H9 (cell line): ENCODE results near the gene ADGRL3. TPM values are rescaled to one million over a fixed set of nuclear protein-coding genes. Genes with fewer than 3 reads are reported as not detected.

ENCODE experiments used
- DNase-seq: peaks from one replicate; pipeline ENCODE4 v3.0.0-alpha.2; 2017
- H2AFZ ChIP-seq: one replicate; pipeline ENCODE4 v1.6.1; 2013; ENCODE audit warnings: mild to moderate bottlenecking, low read length, control low read depth, moderate library complexity
- H2AK5ac ChIP-seq: 2 replicates; pipeline ENCODE4 v1.6.1; 2013; ENCODE audit warnings: low read length, control low read depth, mixed read lengths; ENCODE audit not compliant: insufficient read length
- H2BK120ac ChIP-seq: one replicate; pipeline ENCODE4 v1.6.1; 2013; ENCODE audit warnings: low read depth, mild to moderate bottlenecking, low read length, control low read depth, inconsistent platforms; ENCODE audit not compliant: poor library complexity, severe bottlenecking
- H2BK12ac ChIP-seq: 2 replicates; pipeline ENCODE4 v1.6.1; 2013; ENCODE audit warnings: low read length, control low read depth, mixed read lengths, low read depth; ENCODE audit not compliant: insufficient read length
- H2BK15ac ChIP-seq: 2 replicates; pipeline ENCODE4 v1.6.1; 2013; ENCODE audit warnings: low read depth, low read length, control low read depth
- H2BK20ac ChIP-seq: one replicate; pipeline ENCODE4 v1.6.1; 2013; ENCODE audit warnings: low read depth, mild to moderate bottlenecking, low read length, control low read depth, inconsistent platforms; ENCODE audit not compliant: poor library complexity, severe bottlenecking
- H2BK5ac ChIP-seq: 2 replicates; pipeline ENCODE4 v1.6.1; 2013; ENCODE audit warnings: low read length, control low read depth, mixed read lengths; ENCODE audit not compliant: insufficient read length
- H3K14ac ChIP-seq: 2 replicates; pipeline ENCODE4 v1.6.1; 2013; ENCODE audit warnings: low read length, control low read depth; ENCODE audit not compliant: insufficient read depth
- H3K18ac ChIP-seq: 2 replicates; pipeline ENCODE4 v1.6.1; 2013; ENCODE audit warnings: low read depth, mild to moderate bottlenecking, mixed read lengths, low read length, control low read depth; ENCODE audit not compliant: insufficient read length
- H3K23ac ChIP-seq: 2 replicates; pipeline ENCODE4 v1.6.1; 2013; ENCODE audit warnings: low read length, control low read depth, mixed read lengths, low read depth; ENCODE audit not compliant: insufficient read length
- H3K23me2 ChIP-seq: 2 replicates; pipeline ENCODE4 v1.6.1; 2013; ENCODE audit warnings: low read depth, mild to moderate bottlenecking, mixed read lengths, low read length, control low read depth; ENCODE audit not compliant: insufficient read length, poor library complexity, severe bottlenecking
- H3K27ac ChIP-seq: 2 replicates; pipeline ENCODE4 v1.5.1; 2013; ENCODE audit warnings: low read length, control low read depth, mixed read lengths, low read depth; ENCODE audit not compliant: insufficient read length
- H3K27me3 ChIP-seq: 2 replicates; pipeline ENCODE4 v1.6.1; 2013; ENCODE audit warnings: low read length, control low read depth, inconsistent platforms; ENCODE audit not compliant: insufficient read depth
- H3K4ac ChIP-seq: 2 replicates; pipeline ENCODE4 v1.6.1; 2013; ENCODE audit warnings: low read depth, mild to moderate bottlenecking, control low read depth, inconsistent platforms, low read length, moderate library complexity
- H3K4me1 ChIP-seq: 2 replicates; pipeline ENCODE4 v1.6.1; 2013; ENCODE audit warnings: low read length, control low read depth, inconsistent platforms; ENCODE audit not compliant: insufficient read depth
- H3K4me2 ChIP-seq: 2 replicates; pipeline ENCODE4 v1.6.1; 2013; ENCODE audit warnings: low read length, control low read depth, mixed read lengths; ENCODE audit not compliant: insufficient read length, insufficient read depth
- H3K56ac ChIP-seq: 2 replicates; pipeline ENCODE4 v1.6.1; 2013; ENCODE audit warnings: low read depth, mild to moderate bottlenecking, mixed read lengths, low read length, control low read depth; ENCODE audit not compliant: insufficient read length
- H3K79me1 ChIP-seq: 2 replicates; pipeline ENCODE4 v1.6.1; 2013; ENCODE audit warnings: low read depth, mild to moderate bottlenecking, moderate library complexity, low read length, control low read depth, inconsistent platforms; ENCODE audit not compliant: insufficient read depth, poor library complexity, severe bottlenecking
- H3K79me2 ChIP-seq: 2 replicates; pipeline ENCODE4 v1.6.1; 2013; ENCODE audit warnings: low read length, control low read depth, inconsistent platforms; ENCODE audit not compliant: insufficient read depth
- H3K9ac ChIP-seq: 2 replicates; pipeline ENCODE4 v1.6.1; 2013; ENCODE audit warnings: low read length, control low read depth, mixed read lengths; ENCODE audit not compliant: insufficient read length; ENCODE audit errors: extremely low read depth
- H3K9me3 ChIP-seq: one replicate; pipeline ENCODE4 v1.6.1; 2013; ENCODE audit warnings: low read depth, low read length, inconsistent platforms; ENCODE audit not compliant: control insufficient read depth
- H3T11ph ChIP-seq: one replicate; pipeline ENCODE4 v1.6.1; 2013; ENCODE audit warnings: mild to moderate bottlenecking, low read length, control low read depth, inconsistent platforms
- H4K20me1 ChIP-seq: one replicate; pipeline ENCODE4 v1.6.1; 2013; ENCODE audit not compliant: control insufficient read depth, insufficient read length, insufficient read depth
- H4K5ac ChIP-seq: 2 replicates; pipeline ENCODE4 v1.6.1; 2013; ENCODE audit warnings: low read depth, mild to moderate bottlenecking, mixed read lengths, low read length, control low read depth; ENCODE audit not compliant: insufficient read length
- H4K8ac ChIP-seq: replicated peaks from 2 replicates; pipeline ENCODE4 v1.6.1; 2013; ENCODE audit warnings: low read length, control low read depth, mixed read lengths, low read depth; ENCODE audit not compliant: insufficient read length
- H4K91ac ChIP-seq: 2 replicates; pipeline ENCODE4 v1.6.1; 2013; ENCODE audit warnings: low read depth, mild to moderate bottlenecking, moderate library complexity, mixed read lengths, low read length, control low read depth; ENCODE audit not compliant: insufficient read length
- H3K27ac Mint-ChIP-seq, 3 experiments: 2 replicates in 2 of 3; 3 replicates in 1 of 3; pipeline ENCODE4 v1.8.0; 2020 to 2021; ENCODE audit warnings: mixed read lengths in 3 of 3, mild to moderate bottlenecking in 1 of 3, moderate library complexity in 1 of 3
- H3K27me3 Mint-ChIP-seq: 2 replicates; pipeline ENCODE4 v1.8.0; 2021; ENCODE audit warnings: low read depth, mild to moderate bottlenecking, moderate library complexity, mixed read lengths
- H3K36me3 Mint-ChIP-seq, 3 experiments: 2 replicates in 2 of 3; 3 replicates in 1 of 3; pipeline ENCODE4 v1.8.0; 2020 to 2021; ENCODE audit warnings: low read depth in 3 of 3, mixed read lengths in 3 of 3; ENCODE audit not compliant: insufficient read depth in 1 of 3
- H3K4me1 Mint-ChIP-seq, 2 experiments: 2 replicates each; pipeline ENCODE4 v1.8.0; 2020; ENCODE audit warnings: mixed read lengths in 2 of 2
- H3K4me3 Mint-ChIP-seq, 2 experiments: 2 replicates in 1 of 2; 3 replicates in 1 of 2; pipeline ENCODE4 v1.8.0; 2020 to 2021; ENCODE audit warnings: mild to moderate bottlenecking in 2 of 2, mixed read lengths in 2 of 2, moderate library complexity in 1 of 2
- H3K9me3 Mint-ChIP-seq, 2 experiments: 2 replicates in 1 of 2; 3 replicates in 1 of 2; pipeline ENCODE4 v1.8.0; 2020; ENCODE audit warnings: mild to moderate bottlenecking in 2 of 2, mixed read lengths in 2 of 2, moderate library complexity in 1 of 2
- WGBS: extraction: QIAGEN DNeasy Blood & Tissue Kit; methylation state at CpG from one replicate; pipeline ENCODE4 v1.1.7; 2013; ENCODE audit warnings: missing lambda C conversion rate, low lambda C conversion rate, mixed read lengths; ENCODE audit not compliant: insufficient read length; ENCODE audit errors: extremely low coverage; 5-methylcytosine and 5-hydroxymethylcytosine counted together
- total RNA-seq: library from RNA; stranded (reverse); gene quantifications from 2 replicates; pipeline ENCODE4 v1.2.1, GENCODE V29; 2021
- TF ChIP-seq, protein P1 (sequence below): fragments of 200-600 bp; sonication (generic); conservative IDR thresholded peaks from 3 replicates; pipeline ENCODE4 v1.8.0; 2021; ENCODE audit warnings: antibody characterized with exemption, mild to moderate bottlenecking

The ADGRL3 gene
- total RNA-seq, 1 experiment from 2014 or later, result 5.9 TPM

- no peak overlapping the region for H3K23ac ChIP-seq
- no peak overlapping the region for H4K5ac ChIP-seq
- Mint-ChIP-seq H3K36me3 (peaks cover 0 to 15% (median 13%) of the 10 kb centered on the region in 3 experiments; a peak in 4 of 7 replicates), H3K9me3 (peaks cover 7 to 18% of the 10 kb centered on the region in 2 experiments; a peak in 4 of 5 replicates), H3K4me3 (no peak overlapping the region), H3K4me1 (peaks cover 5 to 19% of the 10 kb centered on the region in 2 experiments; a peak in 2 of 4 replicates), H3K27ac (peak overlapping the region in 1 of 3 experiments; percentile 44; a peak in 1 of 7 replicates), H3K27me3 (no peaks in the 10 kb centered on the region)
- DNase-seq, result no peak
- no peaks in the 10 kb centered on the region for H3K23me2 ChIP-seq
- no peak overlapping the region for H3K9ac ChIP-seq
- no peak overlapping the region for H3K14ac ChIP-seq
- H3T11ph ChIP-seq, result no peak overlapping the region
- WGBS, result no CpG with 5 or more reads among the region's 1 CpG
- H2BK120ac ChIP-seq, result no peak overlapping the region
- H3K27me3 ChIP-seq, result no peaks in the 10 kb centered on the region
- H2AK5ac ChIP-seq, result no peak overlapping the region
- H2AFZ ChIP-seq, result no peak overlapping the region
- no peak overlapping the region for H3K4me2 ChIP-seq
- H3K18ac ChIP-seq, result no peak overlapping the region
- no peak overlapping the region for H2BK15ac ChIP-seq
- TF ChIP-seq, protein P1, sequence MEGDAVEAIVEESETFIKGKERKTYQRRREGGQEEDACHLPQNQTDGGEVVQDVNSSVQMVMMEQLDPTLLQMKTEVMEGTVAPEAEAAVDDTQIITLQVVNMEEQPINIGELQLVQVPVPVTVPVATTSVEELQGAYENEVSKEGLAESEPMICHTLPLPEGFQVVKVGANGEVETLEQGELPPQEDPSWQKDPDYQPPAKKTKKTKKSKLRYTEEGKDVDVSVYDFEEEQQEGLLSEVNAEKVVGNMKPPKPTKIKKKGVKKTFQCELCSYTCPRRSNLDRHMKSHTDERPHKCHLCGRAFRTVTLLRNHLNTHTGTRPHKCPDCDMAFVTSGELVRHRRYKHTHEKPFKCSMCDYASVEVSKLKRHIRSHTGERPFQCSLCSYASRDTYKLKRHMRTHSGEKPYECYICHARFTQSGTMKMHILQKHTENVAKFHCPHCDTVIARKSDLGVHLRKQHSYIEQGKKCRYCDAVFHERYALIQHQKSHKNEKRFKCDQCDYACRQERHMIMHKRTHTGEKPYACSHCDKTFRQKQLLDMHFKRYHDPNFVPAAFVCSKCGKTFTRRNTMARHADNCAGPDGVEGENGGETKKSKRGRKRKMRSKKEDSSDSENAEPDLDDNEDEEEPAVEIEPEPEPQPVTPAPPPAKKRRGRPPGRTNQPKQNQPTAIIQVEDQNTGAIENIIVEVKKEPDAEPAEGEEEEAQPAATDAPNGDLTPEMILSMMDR, result no peak
- no peaks in the 10 kb centered on the region for H3K79me1 ChIP-seq
- no peak overlapping the region for H3K56ac ChIP-seq
- no peaks in the 10 kb centered on the region for H3K4me1 ChIP-seq
- H4K91ac ChIP-seq, result no peak overlapping the region
- no peak overlapping the region for H2BK20ac ChIP-seq
- no peak overlapping the region for H4K8ac ChIP-seq
- H2BK5ac ChIP-seq, result no peak overlapping the region
- H2BK12ac ChIP-seq, result no peak overlapping the region
- H3K79me2 ChIP-seq, result no peaks in the 10 kb centered on the region
- no peak overlapping the region for H3K27ac ChIP-seq
- no peaks in the 10 kb centered on the region for H3K9me3 ChIP-seq
- H4K20me1 ChIP-seq, result no peaks in the 10 kb centered on the region
- no peak overlapping the region for H3K4ac ChIP-seq
These were observed 333.0 kb downstream of the ADGRL3 start for GRCh38 chr4:61533140-61533539.
